Epidermal melanocyte (primary cell): ENCODE results near the gene DYNC1LI1.
"Not testable (repeated sequence)": the region's sequence is repeated elsewhere in the genome, so short reads cannot be mapped to it uniquely, and the experiment has no call there.

ENCODE experiments used
- DNase-seq: peaks from one replicate; pipeline ENCODE4 v3.0.0; 2011; ENCODE audit warnings: low spot score; ENCODE audit not compliant: insufficient read length

DYNC1LI1 gene

DNA sequence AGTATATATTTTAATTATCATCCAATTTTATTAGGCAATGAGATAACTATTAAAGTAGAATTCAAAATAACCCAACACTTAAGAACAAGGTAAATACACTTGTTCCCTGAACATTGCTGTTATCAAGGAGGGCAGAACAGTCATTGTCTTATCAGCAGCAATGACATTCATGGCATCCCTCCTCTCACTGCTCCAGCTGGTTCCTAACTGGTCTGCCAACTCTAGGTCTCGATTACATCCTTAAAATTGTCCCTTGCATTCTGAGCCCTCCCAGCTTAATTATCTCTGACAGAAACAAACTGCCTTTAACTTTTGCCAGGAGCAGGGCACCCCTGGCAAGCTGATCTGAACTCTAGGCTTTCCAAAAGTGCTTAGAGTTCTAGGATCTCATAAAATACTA lies 14.0 kb upstream of the DYNC1LI1 start:
- DNase-seq, result no peak

- peak; percentile 85 for DNase-seq
Measured at GRCh38 chr3:32583708-32584107, 13.1 kb upstream of the DYNC1LI1 start.

DNA sequence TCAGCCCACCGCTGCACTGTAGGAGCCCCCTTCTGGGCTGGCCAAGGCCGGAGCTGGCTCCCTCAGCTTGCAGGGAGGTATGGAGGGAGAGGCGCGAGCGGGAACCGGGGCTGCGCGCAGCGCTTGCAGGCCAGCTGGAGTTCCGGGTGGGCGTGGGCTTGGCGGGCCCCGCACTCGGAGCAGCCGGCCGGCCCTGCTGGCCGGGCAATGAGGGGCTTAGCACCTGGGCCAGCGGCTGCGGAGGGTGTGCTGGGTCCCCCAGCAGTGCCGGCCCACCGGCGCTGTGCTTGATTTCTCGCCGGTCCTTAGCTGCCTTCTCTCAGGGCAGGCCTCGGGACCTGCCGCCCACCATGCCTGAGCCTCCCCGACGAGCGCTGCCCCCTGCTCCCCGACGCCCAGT lies 8.0 kb upstream of the DYNC1LI1 start:
- not testable (repeated sequence) for DNase-seq

- DNase-seq, result no peak
Measured at GRCh38 chr3:32577581-32578556, 7.2 kb upstream of the DYNC1LI1 start.

DNA sequence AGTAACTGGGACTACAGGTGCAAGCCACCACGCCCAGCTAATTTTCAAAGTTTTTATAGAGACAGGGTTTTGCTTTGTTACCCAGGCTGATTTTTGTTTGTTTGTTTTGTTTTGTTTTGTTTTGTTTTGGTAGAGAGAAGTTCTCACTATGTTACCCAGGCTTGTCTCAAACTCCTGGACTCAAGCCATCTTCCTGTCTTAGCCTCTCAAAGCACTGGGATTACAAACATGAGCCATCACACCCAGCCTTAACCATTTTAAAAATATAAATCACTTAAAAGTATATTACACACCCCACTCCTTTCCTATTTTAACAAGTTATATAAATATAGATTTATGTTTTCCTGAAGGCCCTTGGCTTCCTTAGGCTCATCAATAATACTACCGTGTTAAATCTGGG lies 6.5 kb upstream of the DYNC1LI1 start:
- no peak for DNase-seq

GRCh38 chr3:32575451-32576113 lies 4.9 kb upstream of the DYNC1LI1 start:
- no peak for DNase-seq

DNA sequence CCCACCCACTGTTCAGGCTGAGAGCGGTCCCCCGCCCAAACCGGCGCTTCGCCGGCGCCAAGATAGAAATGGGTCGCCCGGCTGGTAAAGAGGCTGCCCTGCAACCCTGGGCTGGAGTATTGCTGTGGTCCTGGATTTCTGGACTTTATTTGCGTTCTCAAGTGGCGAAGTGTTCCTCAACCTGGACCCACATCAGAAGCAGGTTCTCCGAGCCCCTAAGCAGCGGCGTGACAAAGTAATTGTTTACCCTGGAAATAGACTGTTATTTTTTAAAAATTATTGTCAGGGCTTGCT lies 481 bp upstream of the DYNC1LI1 start:
- no peak for DNase-seq

- peak; percentile 25 for DNase-seq
Measured at GRCh38 chr3:32569540-32570420, 878 bp downstream of the DYNC1LI1 start.

GRCh38 chr3:32568953-32569352 lies 1.7 kb downstream of the DYNC1LI1 start:
- DNase-seq, result no peak

DNA sequence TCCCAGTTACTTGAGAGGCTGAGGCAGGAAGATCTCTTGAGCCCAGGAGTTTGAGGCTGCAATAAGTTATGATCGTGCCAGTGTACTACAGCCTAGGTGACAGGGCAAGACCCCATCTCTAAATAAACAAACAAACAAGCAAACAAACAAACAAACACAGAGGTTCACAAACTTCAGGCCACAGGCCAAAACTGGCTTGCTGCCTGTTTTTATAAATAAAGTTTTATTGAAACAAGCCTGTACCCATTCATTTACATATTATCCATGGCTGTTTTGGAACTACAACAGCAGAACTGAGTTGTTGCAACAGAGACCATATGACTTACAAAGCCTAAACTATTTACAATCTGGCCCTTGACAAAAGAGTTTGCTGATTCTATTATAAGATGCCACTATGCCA lies 6.5 kb downstream of the DYNC1LI1 start:
- DNase-seq, result no peak

- DNase-seq, result no peak
Measured at GRCh38 chr3:32562640-32563039, 8.0 kb downstream of the DYNC1LI1 start.

GRCh38 chr3:32557640-32558352 lies 12.9 kb downstream of the DYNC1LI1 start:
- no peak for DNase-seq

DNA sequence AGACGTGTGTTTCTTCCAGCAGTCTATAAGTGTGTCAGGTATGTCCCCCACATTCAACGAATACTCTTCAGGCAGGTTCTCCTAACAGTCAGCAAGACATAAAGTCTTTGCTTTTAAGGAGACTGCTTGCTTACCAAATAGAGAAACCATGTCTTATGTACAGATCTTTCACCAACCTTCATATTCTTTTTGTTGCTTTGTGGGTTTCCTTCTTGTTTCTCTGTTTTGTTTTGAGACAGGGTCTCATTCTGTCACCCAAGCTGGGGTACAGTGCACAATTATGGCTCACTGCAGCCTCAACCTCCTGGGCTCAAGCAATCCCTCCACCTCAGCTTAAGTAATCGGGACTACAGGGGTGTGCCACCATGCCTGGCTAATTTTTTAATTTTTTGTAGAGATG lies 14.3 kb downstream of the DYNC1LI1 start:
- no peak for DNase-seq

DNA sequence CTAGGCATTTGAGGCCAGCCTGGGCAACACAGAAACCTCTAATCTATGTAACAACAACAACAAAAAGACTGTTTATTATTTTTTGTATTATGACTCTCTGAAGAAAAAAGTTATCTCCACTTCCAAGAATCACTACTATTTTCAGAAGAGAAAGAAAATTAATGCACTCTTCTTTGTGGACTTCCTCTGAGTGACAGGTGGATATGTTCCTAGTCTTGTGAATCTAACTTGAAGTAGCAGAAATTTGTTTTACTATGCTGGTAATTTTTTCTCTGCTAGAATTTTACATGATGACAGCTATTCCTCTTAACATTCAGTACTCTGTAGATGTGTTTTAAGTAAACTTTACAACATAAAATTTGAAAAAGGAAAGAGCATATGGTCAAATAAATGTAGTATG lies 16.7 kb downstream of the DYNC1LI1 start:
- no peak for DNase-seq

DNA sequence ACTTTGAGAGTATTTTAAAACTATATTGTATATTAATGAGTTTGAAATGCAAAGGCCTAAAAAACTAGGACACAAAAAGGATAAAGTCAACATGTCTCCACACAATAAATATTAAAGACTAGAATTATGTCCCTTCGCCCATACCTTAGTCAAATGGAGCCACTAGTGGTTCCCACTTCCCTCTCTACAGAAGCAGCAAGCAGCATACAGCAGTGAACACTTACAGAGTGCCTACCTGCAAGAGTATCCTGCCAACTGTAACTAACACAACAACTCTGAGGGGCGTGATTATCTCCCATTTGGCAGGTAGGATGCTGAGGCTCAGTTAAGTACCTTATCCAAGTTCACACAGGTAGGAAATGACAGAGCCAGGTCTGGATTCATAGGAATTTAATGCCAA lies 17.2 kb downstream of the DYNC1LI1 start:
- DNase-seq, result no peak

- DNase-seq, result no peak
Measured at GRCh38 chr3:32552013-32552412, 18.6 kb downstream of the DYNC1LI1 start.

GRCh38 chr3:32551496-32551895 lies 19.2 kb downstream of the DYNC1LI1 start:
- no peak for DNase-seq

DNA sequence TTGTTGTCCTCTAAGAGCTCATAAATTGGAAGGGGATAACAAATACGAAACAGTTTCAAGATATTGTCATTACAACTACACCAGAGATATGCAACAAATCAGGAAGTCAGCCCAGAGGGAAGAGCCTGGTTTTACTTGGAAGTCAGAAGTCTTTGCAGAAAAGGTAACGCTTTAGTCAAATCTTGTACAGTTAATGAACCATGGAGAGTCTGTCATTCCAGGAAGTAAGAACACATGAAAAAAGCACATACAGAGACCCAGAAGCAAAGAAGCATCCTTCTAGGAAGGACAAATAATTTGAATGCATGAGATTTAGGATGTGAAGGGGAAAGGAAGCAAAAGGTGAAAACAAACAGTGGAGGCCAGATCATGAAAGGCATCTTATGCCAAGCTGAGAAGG lies 19.6 kb downstream of the DYNC1LI1 start:
- DNase-seq, result no peak

GRCh38 chr3:32545305-32545704 lies 25.4 kb downstream of the DYNC1LI1 start:
- DNase-seq, result no peak

- DNase-seq, result no peak
Measured at GRCh38 chr3:32544894-32545293, 25.8 kb downstream of the DYNC1LI1 start.

- no peak for DNase-seq
Measured at GRCh38 chr3:32542807-32543206, 27.9 kb downstream of the DYNC1LI1 start.
